Stimulated activated CD4-positive, alpha-beta T cell treated with anti-CD3 and anti-CD28 coated beads, Interleukin-2, amount 100 ng/mL, for 48 hours (primary cell): ENCODE results near the gene SAPCD1.
"Not testable (repeated sequence)": the region's sequence is repeated elsewhere in the genome, so short reads cannot be mapped to it uniquely, and the experiment has no call there.

Source experiments
- DNase-seq, 2 donors: peaks; one replicate each; pipeline ENCODE4 v3.0.0-alpha.2; 2020

SAPCD1 gene

GRCh38 chr6:31779908-31780307 lies 17.5 kb downstream of the SAPCD1 start:
- no peak for DNase-seq

- DNase-seq: no peak
Measured at GRCh38 chr6:31780507-31781243, 18.2 kb downstream of the SAPCD1 start.

- no peak for DNase-seq
Measured at GRCh38 chr6:31781244-31782125, 19.0 kb downstream of the SAPCD1 start.

GRCh38 chr6:31782126-31782855 lies 19.8 kb downstream of the SAPCD1 start:
- no peak for DNase-seq

- no peak for DNase-seq
Measured at GRCh38 chr6:31784098-31784925, 21.9 kb downstream of the SAPCD1 start.

GRCh38 chr6:31785475-31785874 lies 23.0 kb downstream of the SAPCD1 start:
- DNase-seq: no peak

- peak in 1 of 2 donors; percentile 37 for DNase-seq
Measured at GRCh38 chr6:31791324-31792089, 29.1 kb downstream of the SAPCD1 start.

- no peak for DNase-seq
Measured at GRCh38 chr6:31792090-31792374, 29.6 kb downstream of the SAPCD1 start.

- DNase-seq: no peak
Measured at GRCh38 chr6:31792761-31793171, 30.3 kb downstream of the SAPCD1 start.

GRCh38 chr6:31793927-31794245 lies 31.4 kb downstream of the SAPCD1 start:
- not testable (repeated sequence) for DNase-seq

- no peak for DNase-seq
Measured at GRCh38 chr6:31794294-31794865, 31.9 kb downstream of the SAPCD1 start.

- no peak for DNase-seq
Measured at GRCh38 chr6:31794866-31795615, 32.6 kb downstream of the SAPCD1 start.

GRCh38 chr6:31795616-31796298 lies 33.3 kb downstream of the SAPCD1 start, which contains the start of gene VARS1:
Gene VARS1 (minus strand): TSS chr6:31795752. CDS start chr6:31795217, 535 bp downstream.
- peak; percentile 76 to 84 for DNase-seq

- no peak for DNase-seq
Measured at GRCh38 chr6:31796993-31797385, 34.5 kb downstream of the SAPCD1 start.

GRCh38 chr6:31797588-31797987 lies 35.1 kb downstream of the SAPCD1 start:
- DNase-seq: no peak

- no peak for DNase-seq
Measured at GRCh38 chr6:31799781-31800180, 37.3 kb downstream of the SAPCD1 start.

GRCh38 chr6:31801031-31801927 lies 38.8 kb downstream of the SAPCD1 start:
- not testable (repeated sequence) for DNase-seq

GRCh38 chr6:31805939-31806469 lies 43.5 kb downstream of the SAPCD1 start:
- no peak for DNase-seq
